GM12892 (cell line): ENCODE measurements around the gene WDR1.
A peak's percentile ranks its signal among the peaks of the same experiment; 100 is the strongest.

Experiments used
- POLR2A ChIP-seq: IDR thresholded peaks from 2 replicates; pipeline ENCODE4 v1.6.1; 2011; ENCODE audit warnings: low read depth, low read length, control low read depth
- POLR2AphosphoS5 ChIP-seq: IDR thresholded peaks from 2 replicates; pipeline ENCODE4 v1.6.1; 2011; ENCODE audit warnings: low read depth, low read length, control low read depth
- TAF1 ChIP-seq: IDR thresholded peaks from 2 replicates; pipeline ENCODE4 v1.6.1; 2011; ENCODE audit warnings: low read depth, mild to moderate bottlenecking, control low read depth, low read length, borderline replicate concordance

GRCh38 chr4:10104211-10104990 lies 12.2 kb downstream of the WDR1 start:
- TF ChIP-seq POLR2AphosphoS5 = peak; percentile 40; the same call in 1 of the 2 replicates
- no peak for TF ChIP-seq TAF1
- no peak for TF ChIP-seq POLR2A
